Measurements from ENCODE around the gene ME2.
"Not testable (repeated sequence)": the region's sequence is repeated elsewhere in the genome, so short reads cannot be mapped to it uniquely, and the experiment has no call there.

ME2 gene

DNA sequence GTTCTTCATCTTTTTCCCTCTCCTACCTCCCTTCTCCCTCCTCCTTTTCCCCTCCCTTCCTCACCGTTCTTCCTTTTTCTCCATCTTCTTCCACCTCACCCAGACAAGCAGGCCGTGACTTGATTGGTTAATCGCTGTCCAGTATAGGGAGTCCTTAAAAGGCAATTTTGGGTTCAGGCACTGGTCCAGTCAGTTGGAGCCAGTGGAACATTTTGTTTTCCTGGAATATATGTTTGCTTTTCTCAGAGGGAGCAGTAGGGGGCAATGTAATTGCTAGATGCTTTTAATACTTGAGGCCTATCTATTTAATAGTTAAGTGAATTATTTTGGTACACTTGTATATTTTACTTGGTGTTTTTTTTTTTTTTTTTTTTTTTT, 103.9 kb downstream of the ME2 start:
- Histone ChIP-seq H3K9me3 (ENCODE audit: control insufficient read depth in 1 of 2, low read length in 2 of 2) (no peaks in the 10 kb centered on the region), H3K27ac (ENCODE audit: low read depth, low read length) (no peak overlapping the region), H3K4me3 (ENCODE audit: low read depth in 1 of 2, low read length in 2 of 2) (no peak overlapping the region), H3K27me3 (ENCODE audit: control insufficient read depth in 1 of 2, insufficient read depth in 2 of 2, low read length in 2 of 2) (no peaks in the 10 kb centered on the region), H3K4me1 (ENCODE audit: control insufficient read depth in 1 of 2, insufficient read depth in 2 of 2, low read length in 2 of 2) (no peaks in the 10 kb centered on the region), H3K36me3 (ENCODE audit: control insufficient read depth in 1 of 2, insufficient read depth in 2 of 2, low read length in 2 of 2) (peaks cover 17 to 47% of the 10 kb centered on the region in 2 donors), H3K9ac (ENCODE audit: low read depth in 1 of 2, low read length in 2 of 2) (no peak overlapping the region)

DNA sequence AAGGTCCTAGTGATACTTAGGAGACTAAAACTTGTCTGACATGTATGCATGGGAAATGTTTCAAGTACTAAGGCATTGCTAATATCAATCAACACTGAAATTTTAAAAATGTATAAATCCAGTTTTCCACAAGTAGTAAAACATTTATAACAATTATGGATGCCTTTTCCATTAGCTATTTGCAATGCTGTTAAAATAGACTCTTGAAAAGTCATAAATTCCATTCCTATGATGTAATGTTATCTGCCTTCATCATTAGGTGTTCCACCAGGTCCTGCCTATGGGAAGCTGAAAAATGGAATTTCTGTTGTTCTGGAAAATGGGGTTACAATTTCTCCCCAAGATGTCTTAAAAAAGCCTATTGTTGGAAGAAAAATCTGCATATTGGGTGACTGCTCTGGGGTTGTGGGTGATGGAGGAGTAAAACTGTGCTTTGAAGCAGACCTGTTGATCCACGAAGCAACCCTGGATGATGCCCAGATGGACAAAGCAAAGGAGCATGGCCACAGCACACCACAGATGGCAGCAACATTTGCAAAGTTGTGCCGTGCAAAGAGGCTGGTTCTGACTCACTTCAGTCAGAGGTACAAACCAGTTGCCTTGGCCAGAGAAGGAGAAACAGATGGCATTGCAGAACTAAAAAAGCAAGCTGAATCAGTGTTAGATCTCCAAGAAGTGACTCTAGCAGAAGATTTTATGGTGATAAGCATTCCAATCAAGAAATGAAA, 107.6 kb downstream of the ME2 start:
- H3K36me3 ChIP-seq (ENCODE audit: control insufficient read depth in 1 of 2, insufficient read depth in 2 of 2, low read length in 2 of 2) = peaks cover 18 to 32% of the 10 kb centered on the region in 2 donors
- H3K4me3 ChIP-seq (ENCODE audit: low read depth in 1 of 2, low read length in 2 of 2) = no peak overlapping the region
- H3K9ac ChIP-seq (ENCODE audit: low read depth in 1 of 2, low read length in 2 of 2) = no peak overlapping the region
- no peaks in the 10 kb centered on the region for H3K9me3 ChIP-seq (ENCODE audit: control insufficient read depth in 1 of 2, low read length in 2 of 2)
- H3K27me3 ChIP-seq (ENCODE audit: control insufficient read depth in 1 of 2, insufficient read depth in 2 of 2, low read length in 2 of 2) = no peaks in the 10 kb centered on the region
- H3K4me1 ChIP-seq (ENCODE audit: control insufficient read depth in 1 of 2, insufficient read depth in 2 of 2, low read length in 2 of 2) = no peaks in the 10 kb centered on the region
- H3K27ac ChIP-seq (ENCODE audit: low read depth, low read length) = no peak overlapping the region

GRCh38 chr18:50987261-50987660, 108.3 kb downstream of the ME2 start:
- Histone ChIP-seq H3K9ac (ENCODE audit: low read depth in 1 of 2, low read length in 2 of 2) (no peak overlapping the region), H3K9me3 (ENCODE audit: control insufficient read depth in 1 of 2, low read length in 2 of 2) (no peaks in the 10 kb centered on the region), H3K27me3 (ENCODE audit: control insufficient read depth in 1 of 2, insufficient read depth in 2 of 2, low read length in 2 of 2) (no peaks in the 10 kb centered on the region), H3K36me3 (ENCODE audit: control insufficient read depth in 1 of 2, insufficient read depth in 2 of 2, low read length in 2 of 2) (peaks cover 18 to 32% of the 10 kb centered on the region in 2 donors), H3K27ac (ENCODE audit: low read depth, low read length) (no peak overlapping the region), H3K4me1 (ENCODE audit: control insufficient read depth in 1 of 2, insufficient read depth in 2 of 2, low read length in 2 of 2) (no peaks in the 10 kb centered on the region), H3K4me3 (ENCODE audit: low read depth in 1 of 2, low read length in 2 of 2) (no peak overlapping the region)

DNA sequence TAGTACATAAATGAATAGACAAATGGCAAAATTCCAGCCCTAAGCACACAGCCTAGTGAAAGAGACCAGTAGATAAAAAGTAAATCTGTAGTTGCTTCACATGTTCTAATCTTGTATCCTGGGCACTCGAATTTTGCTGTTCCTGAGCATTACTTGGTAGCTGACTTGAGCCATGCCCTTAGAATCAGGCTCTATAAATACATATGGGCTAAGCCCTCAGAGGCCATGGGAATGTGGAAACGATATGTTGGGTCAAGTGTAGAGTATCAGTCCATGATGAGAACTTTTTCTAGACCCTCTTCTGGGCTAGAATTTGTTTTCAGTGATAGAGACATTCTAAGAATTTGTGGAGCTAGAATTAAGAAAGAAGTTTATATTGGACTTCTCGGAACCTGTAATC, 110.8 kb downstream of the ME2 start:
- Histone ChIP-seq H3K4me3 (ENCODE audit: low read depth in 1 of 2, low read length in 2 of 2) (no peak overlapping the region), H3K9me3 (ENCODE audit: control insufficient read depth in 1 of 2, low read length in 2 of 2) (no peaks in the 10 kb centered on the region), H3K36me3 (ENCODE audit: control insufficient read depth in 1 of 2, insufficient read depth in 2 of 2, low read length in 2 of 2) (peaks cover 13 to 24% of the 10 kb centered on the region in 2 donors), H3K9ac (ENCODE audit: low read depth in 1 of 2, low read length in 2 of 2) (no peak overlapping the region), H3K4me1 (ENCODE audit: control insufficient read depth in 1 of 2, insufficient read depth in 2 of 2, low read length in 2 of 2) (no peaks in the 10 kb centered on the region), H3K27ac (ENCODE audit: low read depth, low read length) (no peak overlapping the region), H3K27me3 (ENCODE audit: control insufficient read depth in 1 of 2, insufficient read depth in 2 of 2, low read length in 2 of 2) (no peaks in the 10 kb centered on the region)

- H3K9ac ChIP-seq (ENCODE audit: low read depth in 1 of 2, low read length in 2 of 2) = no peak overlapping the region
- no peak overlapping the region for H3K4me3 ChIP-seq (ENCODE audit: low read depth in 1 of 2, low read length in 2 of 2)
- peaks cover 3 to 12% of the 10 kb centered on the region in 2 donors for H3K36me3 ChIP-seq (ENCODE audit: control insufficient read depth in 1 of 2, insufficient read depth in 2 of 2, low read length in 2 of 2)
- no peaks in the 10 kb centered on the region for H3K9me3 ChIP-seq (ENCODE audit: control insufficient read depth in 1 of 2, low read length in 2 of 2)
- no peaks in the 10 kb centered on the region for H3K4me1 ChIP-seq (ENCODE audit: control insufficient read depth in 1 of 2, insufficient read depth in 2 of 2, low read length in 2 of 2)
- no peaks in the 10 kb centered on the region for H3K27me3 ChIP-seq (ENCODE audit: control insufficient read depth in 1 of 2, insufficient read depth in 2 of 2, low read length in 2 of 2)
- no peak overlapping the region for H3K27ac ChIP-seq (ENCODE audit: low read depth, low read length)
Observed at GRCh38 chr18:50992351-50992762, 113.4 kb downstream of the ME2 start.

- no peaks in the 10 kb centered on the region for H3K9me3 ChIP-seq (ENCODE audit: control insufficient read depth in 1 of 2, low read length in 2 of 2)
Observed at GRCh38 chr18:50994031-50994430, 115.1 kb downstream of the ME2 start.

GRCh38 chr18:51003174-51003573, 124.3 kb downstream of the ME2 start:
- H3K9me3 ChIP-seq (ENCODE audit: control insufficient read depth in 1 of 2, low read length in 2 of 2); H3K27me3 ChIP-seq (ENCODE audit: control insufficient read depth in 1 of 2, insufficient read depth in 2 of 2, low read length in 2 of 2); H3K4me1 ChIP-seq (ENCODE audit: control insufficient read depth in 1 of 2, insufficient read depth in 2 of 2, low read length in 2 of 2); H3K4me3 ChIP-seq (ENCODE audit: low read depth in 1 of 2, low read length in 2 of 2); H3K27ac ChIP-seq (ENCODE audit: low read depth, low read length); H3K9ac ChIP-seq (ENCODE audit: low read depth in 1 of 2, low read length in 2 of 2); H3K36me3 ChIP-seq (ENCODE audit: control insufficient read depth in 1 of 2, insufficient read depth in 2 of 2, low read length in 2 of 2): not testable (repeated sequence)

More at GRCh38 chr18:50994031-50994430, 115.1 kb downstream of the ME2 start:
- no peaks in the 10 kb centered on the region for H3K27me3 ChIP-seq (ENCODE audit: control insufficient read depth in 1 of 2, insufficient read depth in 2 of 2, low read length in 2 of 2)
- no peak overlapping the region for H3K4me3 ChIP-seq (ENCODE audit: low read depth in 1 of 2, low read length in 2 of 2)
- no peak overlapping the region for H3K27ac ChIP-seq (ENCODE audit: low read depth, low read length)
- H3K36me3 ChIP-seq (ENCODE audit: control insufficient read depth in 1 of 2, insufficient read depth in 2 of 2, low read length in 2 of 2) = peaks cover 0 to 1% of the 10 kb centered on the region in 2 donors
- H3K9ac ChIP-seq (ENCODE audit: low read depth in 1 of 2, low read length in 2 of 2) = no peak overlapping the region
- no peaks in the 10 kb centered on the region for H3K4me1 ChIP-seq (ENCODE audit: control insufficient read depth in 1 of 2, insufficient read depth in 2 of 2, low read length in 2 of 2)

Data from duodenal mucosa (tissue), 2 donors.